IPS-20b (cell line): ENCODE results near the gene HLA-DRB5.
"Not testable (repeated sequence)": the region's sequence is repeated elsewhere in the genome, so short reads cannot be mapped to it uniquely, and the experiment has no call there.

ENCODE experiments used
- H3K27ac ChIP-seq: one replicate; pipeline ENCODE4 v1.5.1; 2013; ENCODE audit warnings: low read length
- H3K27me3 ChIP-seq: 2 replicates; pipeline ENCODE4 v1.6.1; 2013; ENCODE audit warnings: mild to moderate bottlenecking, low read length, inconsistent platforms; ENCODE audit not compliant: insufficient read depth
- H3K36me3 ChIP-seq: 2 replicates; pipeline ENCODE4 v1.6.1; 2013; ENCODE audit warnings: low read depth, mild to moderate bottlenecking, inconsistent platforms, low read length, moderate library complexity; ENCODE audit not compliant: insufficient read depth
- H3K4me1 ChIP-seq: 2 replicates; pipeline ENCODE4 v1.6.1; 2013; ENCODE audit warnings: mild to moderate bottlenecking, control low read depth, inconsistent platforms, low read length, moderate library complexity; ENCODE audit not compliant: insufficient read depth
- H3K4me3 ChIP-seq: 2 replicates; pipeline ENCODE4 v1.5.1; 2013; ENCODE audit warnings: mild to moderate bottlenecking, low read length, inconsistent platforms
- H3K9ac ChIP-seq: 2 replicates; pipeline ENCODE4 v1.6.1; 2013; ENCODE audit warnings: low read depth, mild to moderate bottlenecking, inconsistent platforms, low read length, moderate library complexity
- H3K9me3 ChIP-seq: 2 replicates; pipeline ENCODE4 v1.6.1; 2013; ENCODE audit warnings: mild to moderate bottlenecking, low read depth, low read length, inconsistent platforms; ENCODE audit not compliant: insufficient read depth

HLA-DRB5 gene

GRCh38 chr6:32554116-32554965 is 24.3 kb upstream of the HLA-DRB5 start:
- Histone ChIP-seq H3K36me3 (no peaks in the 10 kb centered on the region), H3K27ac (no peak overlapping the region), H3K9ac (no peak overlapping the region), H3K4me3 (no peak overlapping the region), H3K4me1 (no peaks in the 10 kb centered on the region), H3K27me3 (no peaks in the 10 kb centered on the region), H3K9me3 (no peaks in the 10 kb centered on the region)

- Histone ChIP-seq H3K9me3 (no peaks in the 10 kb centered on the region), H3K4me1 (no peaks in the 10 kb centered on the region), H3K27ac (no peak overlapping the region), H3K27me3 (no peaks in the 10 kb centered on the region), H3K36me3 (no peaks in the 10 kb centered on the region), H3K9ac (no peak overlapping the region), H3K4me3 (no peak overlapping the region)
Observed at GRCh38 chr6:32553037-32553742, 23.1 kb upstream of the HLA-DRB5 start.

GRCh38 chr6:32551410-32551809 is 21.3 kb upstream of the HLA-DRB5 start:
- Histone ChIP-seq H3K4me1 (no peaks in the 10 kb centered on the region), H3K4me3 (no peak overlapping the region), H3K27ac (no peak overlapping the region), H3K27me3 (no peaks in the 10 kb centered on the region), H3K9me3 (no peaks in the 10 kb centered on the region), H3K36me3 (no peaks in the 10 kb centered on the region), H3K9ac (no peak overlapping the region)

GRCh38 chr6:32539839-32540238 is 9.8 kb upstream of the HLA-DRB5 start:
- Histone ChIP-seq H3K27ac (no peak overlapping the region), H3K27me3 (no peaks in the 10 kb centered on the region), H3K36me3 (no peaks in the 10 kb centered on the region), H3K9ac (no peak overlapping the region), H3K9me3 (no peaks in the 10 kb centered on the region), H3K4me3 (no peak overlapping the region), H3K4me1 (no peaks in the 10 kb centered on the region)

- not testable (repeated sequence) for H3K4me3 ChIP-seq, H3K27ac ChIP-seq
Observed at GRCh38 chr6:32530431-32530793, 325 bp upstream of the HLA-DRB5 start.

GRCh38 chr6:32522302-32523047 is 7.6 kb downstream of the HLA-DRB5 start:
- no peaks in the 10 kb centered on the region for H3K27me3 ChIP-seq
- no peak overlapping the region for H3K9ac ChIP-seq
- H3K4me1 ChIP-seq = no peaks in the 10 kb centered on the region
- no peak overlapping the region for H3K4me3 ChIP-seq
- H3K27ac ChIP-seq = no peak overlapping the region
- no peaks in the 10 kb centered on the region for H3K9me3 ChIP-seq
- H3K36me3 ChIP-seq = no peaks in the 10 kb centered on the region

More at GRCh38 chr6:32530431-32530793, 325 bp upstream of the HLA-DRB5 start:
- H3K36me3 ChIP-seq, H3K9me3 ChIP-seq, H3K4me1 ChIP-seq, H3K9ac ChIP-seq, H3K27me3 ChIP-seq: not testable (repeated sequence)

GRCh38 chr6:32519910-32520258 is 10.2 kb downstream of the HLA-DRB5 start:
- H3K4me1 ChIP-seq = no peaks in the 10 kb centered on the region

GRCh38 chr6:32519118-32519909 is 10.8 kb downstream of the HLA-DRB5 start:
- Histone ChIP-seq H3K9ac (no peak overlapping the region), H3K27me3 (no peaks in the 10 kb centered on the region), H3K4me3 (no peak overlapping the region), H3K36me3 (no peaks in the 10 kb centered on the region), H3K4me1 (no peaks in the 10 kb centered on the region), H3K9me3 (no peaks in the 10 kb centered on the region), H3K27ac (no peak overlapping the region)

More at GRCh38 chr6:32519910-32520258, 10.2 kb downstream of the HLA-DRB5 start:
- Histone ChIP-seq H3K9ac (no peak overlapping the region), H3K4me3 (no peak overlapping the region), H3K27ac (no peak overlapping the region), H3K36me3 (no peaks in the 10 kb centered on the region), H3K9me3 (no peaks in the 10 kb centered on the region), H3K27me3 (no peaks in the 10 kb centered on the region)

- Histone ChIP-seq H3K27me3 (no peaks in the 10 kb centered on the region), H3K36me3 (no peaks in the 10 kb centered on the region), H3K4me1 (no peaks in the 10 kb centered on the region), H3K4me3 (no peak overlapping the region), H3K9me3 (no peaks in the 10 kb centered on the region), H3K27ac (no peak overlapping the region), H3K9ac (no peak overlapping the region)
Observed at GRCh38 chr6:32517654-32518445, 12.2 kb downstream of the HLA-DRB5 start.

- H3K27me3 ChIP-seq = no peaks in the 10 kb centered on the region
- no peak overlapping the region for H3K9ac ChIP-seq
- H3K4me3 ChIP-seq = no peak overlapping the region
- no peaks in the 10 kb centered on the region for H3K36me3 ChIP-seq
- no peaks in the 10 kb centered on the region for H3K9me3 ChIP-seq
- no peaks in the 10 kb centered on the region for H3K4me1 ChIP-seq
- no peak overlapping the region for H3K27ac ChIP-seq
Observed at GRCh38 chr6:32501016-32501415, 29.1 kb downstream of the HLA-DRB5 start.

- Histone ChIP-seq H3K9me3 (no peaks in the 10 kb centered on the region), H3K27ac (no peak overlapping the region), H3K4me3 (no peak overlapping the region), H3K9ac (no peak overlapping the region), H3K36me3 (no peaks in the 10 kb centered on the region), H3K4me1 (no peaks in the 10 kb centered on the region), H3K27me3 (no peaks in the 10 kb centered on the region)
Observed at GRCh38 chr6:32492351-32492750, 37.7 kb downstream of the HLA-DRB5 start.
